ENCODE measurements around the gene ZFAND3.

Gene ZFAND3

GRCh38 chr6:37785663-37786270 lies 33.8 kb upstream of the ZFAND3 start:
- no peaks in the 10 kb centered on the region; the same call in 1 of the 2 replicates for H3K4me1 ChIP-seq
- DNase-seq (ENCODE audit: low spot score in 2 of 2), result no peak
- no peaks in the 10 kb centered on the region for H3K9me3 ChIP-seq
- H3K27me3 ChIP-seq (ENCODE audit: low read depth), result peaks cover 3% of the 10 kb centered on the region; the same call in 1 of the 2 replicates
- no peaks in the 10 kb centered on the region for H3K36me3 ChIP-seq (replicated peaks)
- in situ Hi-C loops (cut with MboI; ENCODE audit: low sequenced_read_pairs), result no loop called here
- no peak overlapping the region for H3K4me3 ChIP-seq

GRCh38 chr6:37787216-37787615 lies 32.3 kb upstream of the ZFAND3 start:
- in situ Hi-C loops (cut with MboI; ENCODE audit: low sequenced_read_pairs), result no loop called here
- Histone ChIP-seq H3K36me3 (replicated peaks) (no peaks in the 10 kb centered on the region), H3K4me3 (no peak overlapping the region), H3K9me3 (no peaks in the 10 kb centered on the region), H3K4me1 (peaks cover 3% of the 10 kb centered on the region; the same call in 1 of the 2 replicates), H3K27me3 (ENCODE audit: low read depth) (peaks cover 3% of the 10 kb centered on the region; the same call in 1 of the 2 replicates)
- no peak for DNase-seq (ENCODE audit: low spot score in 2 of 2)

DNA sequence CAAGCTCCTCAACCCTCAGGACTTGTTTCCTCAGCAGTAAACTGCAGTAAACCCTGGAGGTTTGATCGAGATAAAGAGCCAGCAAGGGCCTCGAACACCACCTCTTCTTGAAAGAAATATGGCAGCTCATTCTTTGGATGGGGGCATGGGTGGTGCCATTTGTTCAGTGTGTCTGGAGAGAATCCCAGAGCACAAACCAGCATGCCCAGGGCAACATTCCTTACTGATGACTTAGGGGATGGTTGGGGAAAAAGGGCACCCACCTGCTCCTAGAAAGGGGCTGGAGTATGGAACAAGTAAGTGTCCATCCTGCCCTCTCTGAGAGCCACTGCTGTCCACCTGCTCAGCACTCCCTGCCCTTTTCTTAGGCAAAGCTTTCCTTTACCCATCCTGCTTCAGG lies 31.3 kb upstream of the ZFAND3 start:
- no peak overlapping the region for H3K4me3 ChIP-seq
- H3K4me1 ChIP-seq, result peaks cover 3% of the 10 kb centered on the region; the same call in 1 of the 2 replicates
- in situ Hi-C loops (cut with MboI; ENCODE audit: low sequenced_read_pairs), result no loop called here
- H3K36me3 ChIP-seq (replicated peaks), result no peaks in the 10 kb centered on the region
- no peak for DNase-seq (ENCODE audit: low spot score in 2 of 2)
- peaks cover 3% of the 10 kb centered on the region; the same call in 1 of the 2 replicates for H3K27me3 ChIP-seq (ENCODE audit: low read depth)
- no peaks in the 10 kb centered on the region for H3K9me3 ChIP-seq

DNA sequence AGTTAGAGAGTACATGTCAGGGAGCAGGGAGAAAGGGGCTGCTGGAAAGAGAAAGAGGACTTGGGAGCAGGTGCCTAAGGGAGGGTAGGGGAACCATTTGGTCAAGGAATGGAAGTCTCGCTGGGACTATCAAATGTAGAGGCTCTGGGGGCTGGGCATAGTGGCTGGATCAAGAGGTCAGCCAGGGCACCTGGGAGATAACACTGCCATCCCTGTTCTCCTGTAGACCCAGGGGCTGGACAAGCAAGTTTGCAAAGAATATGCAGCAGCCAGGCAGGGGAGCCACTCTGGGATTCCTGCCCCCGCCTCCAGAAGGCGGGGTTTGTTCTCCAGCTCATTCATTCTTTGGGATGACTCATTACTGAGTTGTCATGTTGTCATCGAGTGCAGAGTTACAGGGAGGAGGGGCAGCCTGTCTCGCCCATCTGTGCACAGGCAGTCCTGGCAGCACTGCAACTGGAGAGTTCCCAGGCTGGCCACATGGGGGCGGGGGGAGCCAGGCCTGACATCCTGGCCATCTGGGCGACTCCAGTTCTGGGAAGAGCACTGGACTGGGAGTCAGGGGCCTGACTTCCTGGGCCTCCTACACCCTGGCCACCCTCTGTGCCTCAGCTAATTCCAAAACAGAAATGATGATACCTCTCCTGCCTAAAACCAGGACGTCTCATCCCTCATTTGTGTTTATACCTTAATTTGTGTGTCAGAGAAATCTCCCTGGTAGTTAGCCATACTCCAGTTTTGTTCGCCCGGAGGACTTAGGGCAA lies 28.2 kb upstream of the ZFAND3 start:
- H3K4me1 ChIP-seq, result peaks cover 3% of the 10 kb centered on the region; the same call in 1 of the 2 replicates
- H3K27me3 ChIP-seq (ENCODE audit: low read depth), result no peaks in the 10 kb centered on the region
- in situ Hi-C loops (cut with MboI; ENCODE audit: low sequenced_read_pairs), result loop anchor here (10.0 kb wide), 1 partner anchor 223 kb away; no protein-coding TSS in a partner anchor
- H3K36me3 ChIP-seq (replicated peaks), result no peaks in the 10 kb centered on the region
- no peak overlapping the region for H3K4me3 ChIP-seq
- DNase-seq (ENCODE audit: low spot score in 2 of 2), result peak; percentile 88 to 95
- no peaks in the 10 kb centered on the region for H3K9me3 ChIP-seq

GRCh38 chr6:37792457-37793033 lies 27.0 kb upstream of the ZFAND3 start:
- Histone ChIP-seq H3K4me1 (peaks cover 3% of the 10 kb centered on the region; the same call in 1 of the 2 replicates), H3K36me3 (replicated peaks) (no peaks in the 10 kb centered on the region), H3K4me3 (no peak overlapping the region), H3K27me3 (ENCODE audit: low read depth) (no peaks in the 10 kb centered on the region), H3K9me3 (no peaks in the 10 kb centered on the region)
- in situ Hi-C loops (cut with MboI; ENCODE audit: low sequenced_read_pairs), result loop anchor here (10.0 kb wide), 1 partner anchor 222 kb away; no protein-coding TSS in a partner anchor
- DNase-seq (ENCODE audit: low spot score in 2 of 2), result no peak

GRCh38 chr6:37793067-37793466 lies 26.5 kb upstream of the ZFAND3 start:
- peaks cover 3% of the 10 kb centered on the region; the same call in 1 of the 2 replicates for H3K4me1 ChIP-seq
- H3K27me3 ChIP-seq (ENCODE audit: low read depth), result no peaks in the 10 kb centered on the region
- no peak overlapping the region for H3K4me3 ChIP-seq
- no peaks in the 10 kb centered on the region for H3K9me3 ChIP-seq
- no peak for DNase-seq (ENCODE audit: low spot score in 2 of 2)
- in situ Hi-C loops (cut with MboI; ENCODE audit: low sequenced_read_pairs), result loop anchor here (10.0 kb wide), 1 partner anchor 222 kb away; no protein-coding TSS in a partner anchor
- H3K36me3 ChIP-seq (replicated peaks), result no peaks in the 10 kb centered on the region

DNA sequence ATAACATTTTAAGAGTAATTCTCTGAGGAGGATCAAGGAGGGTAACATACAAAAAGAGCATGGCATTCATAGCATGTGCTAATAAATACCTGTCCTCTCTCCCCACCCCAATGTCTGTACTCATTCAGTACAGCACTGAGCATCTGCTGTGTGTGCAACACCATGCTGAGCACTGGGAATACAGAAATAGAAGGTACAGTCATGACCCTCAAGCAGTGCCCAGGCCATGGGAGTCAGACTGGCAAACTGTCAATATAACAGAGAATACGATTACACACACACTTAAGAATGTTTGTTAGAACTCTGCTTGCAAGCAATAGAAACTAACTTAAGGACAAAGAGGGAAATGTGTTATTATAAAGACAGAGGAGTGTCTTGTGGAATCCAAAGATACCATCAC lies 24.7 kb upstream of the ZFAND3 start:
- no peak overlapping the region for H3K4me3 ChIP-seq
- no peak for DNase-seq (ENCODE audit: low spot score in 2 of 2)
- no peaks in the 10 kb centered on the region for H3K36me3 ChIP-seq (replicated peaks)
- in situ Hi-C loops (cut with MboI; ENCODE audit: low sequenced_read_pairs), result loop anchor here (10.0 kb wide), 1 partner anchor 220 kb away; no protein-coding TSS in a partner anchor
- peaks cover 3% of the 10 kb centered on the region; the same call in 1 of the 2 replicates for H3K4me1 ChIP-seq
- H3K9me3 ChIP-seq, result no peaks in the 10 kb centered on the region
- H3K27me3 ChIP-seq (ENCODE audit: low read depth), result no peaks in the 10 kb centered on the region

GRCh38 chr6:37798436-37799262 lies 20.9 kb upstream of the ZFAND3 start:
- no peak for DNase-seq (ENCODE audit: low spot score in 2 of 2)
- Histone ChIP-seq H3K4me1 (no peaks in the 10 kb centered on the region), H3K27me3 (ENCODE audit: low read depth) (no peaks in the 10 kb centered on the region; the same call in 1 of the 2 replicates), H3K9me3 (peaks cover under 1% of the 10 kb centered on the region; the same call in 1 of the 2 replicates), H3K36me3 (replicated peaks) (no peaks in the 10 kb centered on the region), H3K4me3 (no peak overlapping the region)
- in situ Hi-C loops (cut with MboI; ENCODE audit: low sequenced_read_pairs), result loop anchor here (10.0 kb wide), 1 partner anchor 216 kb away; no protein-coding TSS in a partner anchor

- in situ Hi-C loops (cut with MboI; ENCODE audit: low sequenced_read_pairs), result loop anchor here (10.0 kb wide), 1 partner anchor 216 kb away; no protein-coding TSS in a partner anchor
- Histone ChIP-seq H3K9me3 (peaks cover 3% of the 10 kb centered on the region; the same call in 1 of the 2 replicates), H3K4me3 (no peak overlapping the region), H3K27me3 (ENCODE audit: low read depth) (no peaks in the 10 kb centered on the region; the same call in 1 of the 2 replicates), H3K36me3 (replicated peaks) (no peaks in the 10 kb centered on the region), H3K4me1 (no peaks in the 10 kb centered on the region)
- DNase-seq (ENCODE audit: low spot score in 2 of 2), result no peak
These were observed 20.3 kb upstream of the ZFAND3 start for GRCh38 chr6:37799263-37799644.

- H3K4me3 ChIP-seq, result no peak overlapping the region
- H3K27me3 ChIP-seq (ENCODE audit: low read depth), result no peaks in the 10 kb centered on the region; the same call in 1 of the 2 replicates
- H3K4me1 ChIP-seq, result no peaks in the 10 kb centered on the region
- DNase-seq (ENCODE audit: low spot score in 2 of 2), result no peak
- no peaks in the 10 kb centered on the region for H3K36me3 ChIP-seq (replicated peaks)
- peaks cover 3% of the 10 kb centered on the region; the same call in 1 of the 2 replicates for H3K9me3 ChIP-seq
- in situ Hi-C loops (cut with MboI; ENCODE audit: low sequenced_read_pairs), result no loop called here
These were observed 18.6 kb upstream of the ZFAND3 start for GRCh38 chr6:37800703-37801604.

GRCh38 chr6:37801605-37801940 lies 18.0 kb upstream of the ZFAND3 start:
- H3K4me1 ChIP-seq, result no peaks in the 10 kb centered on the region
- H3K4me3 ChIP-seq, result no peak overlapping the region
- DNase-seq (ENCODE audit: low spot score in 2 of 2), result no peak
- H3K9me3 ChIP-seq, result peaks cover 3% of the 10 kb centered on the region; the same call in 1 of the 2 replicates
- H3K36me3 ChIP-seq (replicated peaks), result no peaks in the 10 kb centered on the region
- no peaks in the 10 kb centered on the region; the same call in none of the 2 replicates for H3K27me3 ChIP-seq (ENCODE audit: low read depth)
- in situ Hi-C loops (cut with MboI; ENCODE audit: low sequenced_read_pairs), result no loop called here

DNA sequence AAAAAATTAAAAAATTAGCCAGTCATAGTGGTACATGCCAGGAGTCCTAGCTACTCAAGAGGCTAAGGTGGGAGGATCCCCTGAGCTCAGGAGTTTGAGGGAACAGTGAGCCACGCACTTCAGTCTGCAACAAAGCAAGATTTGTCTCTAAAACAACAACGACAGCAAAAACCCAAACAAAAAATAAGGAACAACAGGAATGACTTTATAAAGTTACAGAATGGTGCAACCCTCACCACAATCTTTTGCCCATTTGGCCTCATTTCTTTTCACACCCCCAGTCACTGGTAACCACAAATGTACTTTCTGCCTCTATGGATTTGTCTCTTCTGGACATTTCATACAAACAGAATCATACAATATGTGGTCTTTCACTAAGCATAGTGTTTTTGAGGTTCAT lies 16.7 kb upstream of the ZFAND3 start:
- Histone ChIP-seq H3K4me1 (no peaks in the 10 kb centered on the region), H3K27me3 (ENCODE audit: low read depth) (no peaks in the 10 kb centered on the region; the same call in none of the 2 replicates), H3K9me3 (peaks cover 3% of the 10 kb centered on the region; the same call in 1 of the 2 replicates), H3K36me3 (replicated peaks) (no peaks in the 10 kb centered on the region), H3K4me3 (no peak overlapping the region)
- in situ Hi-C loops (cut with MboI; ENCODE audit: low sequenced_read_pairs), result no loop called here
- no peak for DNase-seq (ENCODE audit: low spot score in 2 of 2)
